Caco-2 (cell line): Measurements from ENCODE around the gene DLL4. TPM values are rescaled to one million over a fixed set of nuclear protein-coding genes. Genes with fewer than 3 reads are reported as not detected.

Experiments
- BruUV-seq: library from RNA; stranded (reverse); fragments of 400-500 nt; replicated peaks from 2 replicates; lab custom pipeline; 2021; lab: Mats Ljungman, UMichigan
- CTCF ChIA-PET: fragments of 300-600 bp; sonication (Branson Sonifier 250); formaldehyde crosslinking; loops from one replicate; lab custom pipeline; 2022; ENCODE audit warnings: antibody characterized with exemption; lab: Charles Lee
- POLR2A ChIA-PET: fragments of 300-600 bp; sonication (Branson Sonifier 250); formaldehyde crosslinking; loops from one replicate; lab custom pipeline; 2022; ENCODE audit warnings: antibody characterized with exemption; lab: Charles Lee
- DNase-seq, 2 experiments: peaks; one replicate each; pipeline versions ENCODE4 v3.0.0 to v3.0.0-alpha.2; 2020 to 2022
- H3K27me3 ChIP-seq: replicated peaks from 2 replicates; pipeline ENCODE4 v1.6.0; 2011; ENCODE audit warnings: low read length; ENCODE audit not compliant: control insufficient read depth, insufficient read depth
- H3K36me3 ChIP-seq: 2 replicates; pipeline ENCODE4 v1.5.1; 2011; ENCODE audit warnings: low read length; ENCODE audit not compliant: control insufficient read depth, insufficient read depth
- H3K4me1 ChIP-seq: fragments of 250-450 bp; sonication (Bioruptor Pico); 2 replicates; pipeline ENCODE4 v1.5.1; 2020; ENCODE audit warnings: mild to moderate bottlenecking
- H3K4me3 ChIP-seq: 2 replicates; pipeline ENCODE4 v1.5.1; 2011; ENCODE audit warnings: low read depth, mild to moderate bottlenecking, control low read depth, low read length
- H3K9me3 ChIP-seq: fragments of 250-450 bp; sonication (Bioruptor Pico); 2 replicates; pipeline ENCODE4 v1.5.1; 2020; ENCODE audit warnings: mild to moderate bottlenecking, moderate library complexity
- H3K27ac Mint-ChIP-seq: one replicate; pipeline ENCODE4 v1.8.0; 2022; ENCODE audit warnings: mixed read lengths; ENCODE audit not compliant: unreplicated experiment
- H3K27me3 Mint-ChIP-seq: one replicate; pipeline ENCODE4 v1.8.0; 2022; ENCODE audit warnings: mixed read lengths; ENCODE audit not compliant: insufficient read depth, unreplicated experiment
- H3K36me3 Mint-ChIP-seq: one replicate; pipeline ENCODE4 v1.8.0; 2022; ENCODE audit warnings: mild to moderate bottlenecking, mixed read lengths; ENCODE audit not compliant: insufficient read depth, unreplicated experiment
- H3K4me1 Mint-ChIP-seq: one replicate; pipeline ENCODE4 v1.8.0; 2022; ENCODE audit warnings: low read depth, mixed read lengths; ENCODE audit not compliant: unreplicated experiment
- H3K4me3 Mint-ChIP-seq: one replicate; pipeline ENCODE4 v1.8.0; 2022; ENCODE audit warnings: mild to moderate bottlenecking, moderate library complexity, mixed read lengths; ENCODE audit not compliant: unreplicated experiment
- H3K9me3 Mint-ChIP-seq: one replicate; pipeline ENCODE4 v1.8.0; 2022; ENCODE audit warnings: mixed read lengths; ENCODE audit not compliant: unreplicated experiment
- CTCF ChIP-seq, 2 experiments: fragments of 200-600 bp in 1 of 2; IDR thresholded peaks; 1 replicate in 1 of 2; 2 replicates in 1 of 2; pipeline versions ENCODE4 v1.5.1 to v1.8.0; 2011 to 2022; ENCODE audit warnings: antibody characterized with exemption in 1 of 2, control low read depth in 1 of 2, inconsistent platforms in 1 of 2, low read depth in 1 of 2, low read length in 1 of 2, mild to moderate bottlenecking in 1 of 2, moderate library complexity in 1 of 2; ENCODE audit not compliant: insufficient read depth in 1 of 2, severe bottlenecking in 1 of 2, unreplicated experiment in 1 of 2
- intact Hi-C: fragments of 100-400 bp; cut with micrococcal nuclease; formaldehyde crosslinking; loops from one replicate; pipeline ENCODE4 v1.10.0; 2022; ENCODE audit not compliant: unreplicated experiment
- total RNA-seq: library from RNA; stranded (reverse); gene quantifications from 2 replicates; pipeline ENCODE4 v1.2.3, GENCODE V29; 2022

Gene DLL4
- total RNA-seq, 1 experiment from 2014 or later, result 3.4 TPM

- no peak overlapping the region for H3K4me3 ChIP-seq
- H3K27me3 ChIP-seq, result no peaks in the 10 kb centered on the region
- intact Hi-C loops, result no loop called here
- Mint-ChIP-seq H3K4me3 (no peak overlapping the region), H3K27ac (no peak overlapping the region), H3K4me1 (no peaks in the 10 kb centered on the region), H3K36me3 (peaks cover 68% of the 10 kb centered on the region), H3K27me3 (no peaks in the 10 kb centered on the region), H3K9me3 (no peaks in the 10 kb centered on the region)
- ChIA-PET POLR2A (no interaction called here), CTCF (interaction anchor here (0.6 kb wide), 1 partner anchor 92 kb away, joined by 3 read pairs; the partner anchor contains the start of gene VPS18)
- H3K4me1 ChIP-seq, result no peaks in the 10 kb centered on the region
- no peaks in the 10 kb centered on the region for H3K36me3 ChIP-seq
- DNase-seq, result no peak
- H3K9me3 ChIP-seq, result no peaks in the 10 kb centered on the region
- no peak for TF ChIP-seq CTCF (IDR thresholded peaks at IDR 0.05; ENCODE audit: insufficient read depth in 1 of 2, low read depth in 1 of 2, low read length in 1 of 2, severe bottlenecking in 1 of 2, unreplicated experiment in 1 of 2)
- BruUV-seq, result no TSS peak
These were observed 57.7 kb downstream of the DLL4 start for GRCh38 chr15:40986820-40987219.

GRCh38 chr15:40988156-40988555 is 59.0 kb downstream of the DLL4 start:
- Histone ChIP-seq H3K27me3 (no peaks in the 10 kb centered on the region), H3K4me3 (no peak overlapping the region), H3K36me3 (no peaks in the 10 kb centered on the region), H3K9me3 (no peaks in the 10 kb centered on the region), H3K4me1 (no peaks in the 10 kb centered on the region)
- DNase-seq, result no peak
- Mint-ChIP-seq H3K9me3 (no peaks in the 10 kb centered on the region), H3K4me3 (no peak overlapping the region), H3K4me1 (no peaks in the 10 kb centered on the region), H3K27me3 (no peaks in the 10 kb centered on the region), H3K27ac (no peak overlapping the region), H3K36me3 (peaks cover 64% of the 10 kb centered on the region)
- no TSS peak for BruUV-seq
- intact Hi-C loops, result no loop called here
- POLR2A ChIA-PET, result no interaction called here
- TF ChIP-seq CTCF (IDR thresholded peaks at IDR 0.05; ENCODE audit: insufficient read depth in 1 of 2, low read depth in 1 of 2, low read length in 1 of 2, severe bottlenecking in 1 of 2, unreplicated experiment in 1 of 2), result no peak
- CTCF ChIA-PET, result no interaction called here

Other genes with a start within 250 kb of the DLL4 start
- 37.8 and 47.0 TPM in 2 replicates for gene RAD51, start 234.2 kb upstream of the DLL4 start, total RNA-seq
- gene RMDN3, start 174.1 kb upstream of the DLL4 start, total RNA-seq, result 46.3 and 48.0 TPM in 2 replicates
- 54.4 and 59.2 TPM in 2 replicates for gene GCHFR, start 165.3 kb upstream of the DLL4 start, total RNA-seq
- 0.91 and 1.3 TPM in 2 replicates for gene C15orf62, start 159.4 kb upstream of the DLL4 start, total RNA-seq
- 26.7 and 26.9 TPM in 2 replicates for gene ZFYVE19, start 122.3 kb upstream of the DLL4 start, total RNA-seq
- 26.3 and 30.1 TPM in 2 replicates for gene DNAJC17, start 121.9 kb upstream of the DLL4 start, total RNA-seq
- 0.43 TPM in 1 of 2 replicates, not detected in the other for gene PPP1R14D, start 100.6 kb upstream of the DLL4 start, total RNA-seq
- gene SPINT1, start 85.3 kb upstream of the DLL4 start, total RNA-seq, result 290 and 305 TPM in 2 replicates
- 3.2 and 4.4 TPM in 2 replicates for gene RHOV, start 55.1 kb upstream of the DLL4 start, total RNA-seq
- gene VPS18, start 34.9 kb upstream of the DLL4 start, total RNA-seq, result 27.3 and 29.3 TPM in 2 replicates
- 54.0 and 55.8 TPM in 2 replicates for gene CHAC1, start 24.1 kb downstream of the DLL4 start, total RNA-seq
- 24.4 and 25.3 TPM in 2 replicates for gene INO80, start 186.9 kb downstream of the DLL4 start, total RNA-seq